Measurements from ENCODE around the gene S100A10. TPM values are rescaled to one million over a fixed set of nuclear protein-coding genes. Genes with fewer than 3 reads are reported as not detected.

S100A10 gene
- total RNA-seq, 4 donors from 2014 or later = 82.5 to 214 (median 105) TPM

DNA sequence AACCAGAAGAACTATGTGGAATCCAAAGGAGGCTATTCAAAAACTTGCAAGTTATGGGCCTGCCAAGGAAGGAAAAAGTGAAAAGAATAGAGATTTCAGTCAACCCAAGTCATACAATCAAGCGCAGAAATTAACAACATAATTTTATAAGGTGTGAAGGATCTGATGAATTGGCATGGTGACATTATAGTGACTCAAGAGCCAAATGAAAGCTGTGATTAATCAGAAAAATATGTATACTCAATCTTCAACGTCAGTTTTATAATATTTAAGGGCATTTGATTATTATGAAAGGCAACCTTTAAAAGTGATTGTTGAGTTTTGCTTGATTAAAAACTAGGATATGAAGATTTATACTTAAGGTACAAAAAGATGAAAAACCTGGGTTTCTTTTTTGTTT, 46.5 kb downstream of the S100A10 start:
- Histone ChIP-seq H3K9me3 (no peaks in the 10 kb centered on the region), H3K4me1 (peaks cover 43 to 57% (median 52%) of the 10 kb centered on the region in 4 donors), H3K27me3 (no peaks in the 10 kb centered on the region), H3K4me3 (no peak overlapping the region), H3K36me3 (no peaks in the 10 kb centered on the region), H3K27ac (replicated peaks in 1 of 4) (peak overlapping the region; percentile 74 to 84 (median 79))
- WGBS = 36% methylated on average over 2 of the region's 2 CpGs
- TF ChIP-seq, protein P1, sequence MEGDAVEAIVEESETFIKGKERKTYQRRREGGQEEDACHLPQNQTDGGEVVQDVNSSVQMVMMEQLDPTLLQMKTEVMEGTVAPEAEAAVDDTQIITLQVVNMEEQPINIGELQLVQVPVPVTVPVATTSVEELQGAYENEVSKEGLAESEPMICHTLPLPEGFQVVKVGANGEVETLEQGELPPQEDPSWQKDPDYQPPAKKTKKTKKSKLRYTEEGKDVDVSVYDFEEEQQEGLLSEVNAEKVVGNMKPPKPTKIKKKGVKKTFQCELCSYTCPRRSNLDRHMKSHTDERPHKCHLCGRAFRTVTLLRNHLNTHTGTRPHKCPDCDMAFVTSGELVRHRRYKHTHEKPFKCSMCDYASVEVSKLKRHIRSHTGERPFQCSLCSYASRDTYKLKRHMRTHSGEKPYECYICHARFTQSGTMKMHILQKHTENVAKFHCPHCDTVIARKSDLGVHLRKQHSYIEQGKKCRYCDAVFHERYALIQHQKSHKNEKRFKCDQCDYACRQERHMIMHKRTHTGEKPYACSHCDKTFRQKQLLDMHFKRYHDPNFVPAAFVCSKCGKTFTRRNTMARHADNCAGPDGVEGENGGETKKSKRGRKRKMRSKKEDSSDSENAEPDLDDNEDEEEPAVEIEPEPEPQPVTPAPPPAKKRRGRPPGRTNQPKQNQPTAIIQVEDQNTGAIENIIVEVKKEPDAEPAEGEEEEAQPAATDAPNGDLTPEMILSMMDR (IDR thresholded peaks at IDR 0.05) = no peak
- DNase-seq (ENCODE audit: extremely low spot score) = no peak
- intact Hi-C loops (cut with DNase I) = no loop called here

DNA sequence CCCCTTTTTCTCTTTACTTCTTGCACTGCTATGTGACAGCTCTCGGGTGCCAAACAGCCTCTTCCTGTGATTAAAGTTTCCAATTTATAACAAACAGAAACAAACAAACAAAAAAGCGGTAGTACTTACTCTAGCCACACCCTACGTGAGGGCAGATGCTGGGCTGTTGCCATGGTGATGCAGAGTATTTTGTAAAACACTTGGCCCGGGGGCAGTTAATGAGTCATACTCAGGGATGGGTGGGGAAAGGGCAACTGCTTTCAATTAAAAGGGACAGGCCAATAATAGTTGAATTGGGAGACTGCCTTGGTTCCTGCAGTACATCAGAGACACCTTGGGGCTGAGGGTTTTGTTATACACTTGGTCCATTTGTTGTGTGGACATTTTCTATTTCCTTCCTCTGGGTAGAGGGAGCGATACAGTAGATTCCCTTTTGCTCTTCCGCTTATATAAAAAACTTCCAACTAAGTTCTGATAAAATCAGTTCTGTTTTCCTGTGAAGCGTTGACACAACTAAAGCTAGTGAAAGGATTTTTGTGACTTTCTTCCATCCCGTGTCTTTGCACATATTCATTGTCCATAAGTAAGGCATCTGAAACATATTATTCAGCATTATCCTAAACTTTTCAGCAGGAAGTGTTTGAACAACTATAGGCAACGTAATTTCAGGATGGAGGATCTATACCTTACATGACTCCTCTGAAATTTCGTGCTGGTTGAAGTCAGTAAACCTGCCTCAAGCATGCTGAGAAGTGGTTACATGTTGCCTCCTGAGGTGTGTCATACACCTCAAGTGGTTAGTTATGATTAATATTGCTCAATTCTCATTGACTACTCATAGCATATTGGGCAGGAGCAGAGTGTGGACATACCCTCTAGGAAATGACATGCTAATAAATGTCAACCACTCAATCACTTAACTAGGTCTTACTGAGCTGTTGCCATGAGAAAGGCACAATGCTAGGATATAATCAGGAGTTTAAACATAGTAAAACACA, 47.6 kb downstream of the S100A10 start:
- peak overlapping the region in 3 of 4 donors; percentile 7 to 26 (median 12) for H3K4me3 ChIP-seq
- H3K4me1 ChIP-seq = peaks cover 49 to 68% (median 63%) of the 10 kb centered on the region in 4 donors

GRCh38 chr1:151944857-151945575, 48.6 kb downstream of the S100A10 start:
- TF ChIP-seq POLR2AphosphoS5 (IDR thresholded peaks at IDR 0.05) = no peak
- TF ChIP-seq POLR2A (IDR thresholded peaks at IDR 0.05; ENCODE audit: low read depth) = no peak
- peak; percentile 55 for DNase-seq (ENCODE audit: extremely low spot score)
- no peaks in the 10 kb centered on the region for H3K9me3 ChIP-seq
- H3K36me3 ChIP-seq = no peaks in the 10 kb centered on the region
- peak overlapping the region in 1 of 4 donors; percentile 12 for H3K4me3 ChIP-seq
- intact Hi-C loops (cut with DNase I) = no loop called here
- peak overlapping the region; percentile 74 to 84 (median 79) for H3K27ac ChIP-seq (replicated peaks in 1 of 4)
- no peaks in the 10 kb centered on the region for H3K27me3 ChIP-seq
- peaks cover 56 to 77% (median 71%) of the 10 kb centered on the region in 4 donors for H3K4me1 ChIP-seq
- 60% methylated on average over 3 of the region's 3 CpGs for WGBS

More for the DNA sequence above, 47.6 kb downstream of the S100A10 start:
- H3K36me3 ChIP-seq = no peaks in the 10 kb centered on the region
- intact Hi-C loops (cut with DNase I) = no loop called here
- no peaks in the 10 kb centered on the region for H3K9me3 ChIP-seq
- TF ChIP-seq EP300 (IDR thresholded peaks at IDR 0.05) (no peak), POLR2AphosphoS5 (IDR thresholded peaks at IDR 0.05) (peak; percentile 75 to 77), POLR2A (IDR thresholded peaks at IDR 0.05; ENCODE audit: low read depth) (no peak)
- TF ChIP-seq, protein P1 (IDR thresholded peaks at IDR 0.05) = peak in 1 of 3 experiments; percentile 11
- WGBS = 26% methylated on average over 10 of the region's 10 CpGs
- peak; percentile 97 for DNase-seq (ENCODE audit: extremely low spot score)
- H3K27ac ChIP-seq (replicated peaks in 1 of 4) = peak overlapping the region; percentile 74 to 84 (median 79)
- H3K27me3 ChIP-seq = no peaks in the 10 kb centered on the region

- TF ChIP-seq POLR2A (IDR thresholded peaks at IDR 0.05; ENCODE audit: low read depth) (no peak), POLR2AphosphoS5 (IDR thresholded peaks at IDR 0.05) (peak in 1 of 2 donors; percentile 29)
- intact Hi-C loops (cut with DNase I) = no loop called here
- no peak overlapping the region for H3K4me3 ChIP-seq
- H3K27ac ChIP-seq (replicated peaks in 1 of 4) = peak overlapping the region; percentile 74 to 84 (median 79)
- H3K9me3 ChIP-seq = no peaks in the 10 kb centered on the region
- DNase-seq (ENCODE audit: extremely low spot score) = peak; percentile 81
- H3K4me1 ChIP-seq = peaks cover 56 to 77% (median 71%) of the 10 kb centered on the region in 4 donors
- no peaks in the 10 kb centered on the region for H3K36me3 ChIP-seq
- no peaks in the 10 kb centered on the region for H3K27me3 ChIP-seq
- 59% methylated on average over 6 of the region's 7 CpGs for WGBS
Measured at GRCh38 chr1:151944126-151944856, 49.4 kb downstream of the S100A10 start.

GRCh38 chr1:151943591-151943990, 50.1 kb downstream of the S100A10 start:
- H3K27ac ChIP-seq (replicated peaks in 1 of 4) = peak overlapping the region; percentile 74 to 84 (median 79)
- intact Hi-C loops (cut with DNase I) = no loop called here
- 86% methylated on average over 1 of the region's 1 CpG for WGBS

More at GRCh38 chr1:151943591-151943990, 50.1 kb downstream of the S100A10 start:
- Histone ChIP-seq H3K27me3 (no peaks in the 10 kb centered on the region), H3K36me3 (no peaks in the 10 kb centered on the region), H3K9me3 (no peaks in the 10 kb centered on the region), H3K4me3 (no peak overlapping the region), H3K4me1 (peaks cover 56 to 75% (median 71%) of the 10 kb centered on the region in 4 donors)
- DNase-seq (ENCODE audit: extremely low spot score) = no peak
- TF ChIP-seq, protein P1 (IDR thresholded peaks at IDR 0.05) = no peak
- no peak for TF ChIP-seq EP300 (IDR thresholded peaks at IDR 0.05)
- TF ChIP-seq POLR2AphosphoS5 (IDR thresholded peaks at IDR 0.05) = no peak
- TF ChIP-seq POLR2A (IDR thresholded peaks at IDR 0.05; ENCODE audit: low read depth) = no peak
